Measurements from ENCODE around the gene ATG2A. TPM values are rescaled to one million over a fixed set of nuclear protein-coding genes. Genes with fewer than 3 reads are reported as not detected.

ATG2A gene
- total RNA-seq, 1 experiment from 2014 or later: 28.6 TPM

DNA sequence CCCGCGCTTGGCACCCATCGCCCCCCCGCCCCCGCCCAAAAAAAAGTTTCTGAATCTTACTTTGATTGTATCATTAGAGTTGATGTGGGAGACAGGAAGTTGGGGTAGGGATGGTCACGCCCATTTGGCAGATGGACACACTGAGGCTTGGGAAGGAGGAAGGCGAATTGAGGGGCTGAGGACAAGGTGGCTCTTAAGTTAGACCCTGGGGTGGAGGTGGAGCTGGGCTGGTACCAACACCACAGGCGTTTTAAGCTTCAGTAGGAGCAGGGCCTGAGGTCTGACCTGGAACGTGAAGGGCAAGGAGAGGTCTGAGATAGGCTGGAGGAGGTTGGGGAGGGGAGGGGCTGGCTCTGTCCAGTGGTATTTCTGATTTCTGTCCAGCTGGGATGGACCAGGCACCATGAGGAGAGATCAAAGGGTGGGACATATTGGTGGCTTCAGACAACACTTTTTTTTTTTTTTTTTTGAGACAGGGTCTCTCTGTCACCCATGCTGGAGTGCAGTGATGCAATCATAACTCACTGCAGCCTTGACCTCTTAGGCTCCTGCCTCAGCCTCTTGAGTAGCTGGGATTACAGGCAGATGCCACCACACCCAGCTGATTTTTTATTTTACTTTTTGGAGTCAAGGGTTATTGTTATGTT lies 71.8 kb downstream of the ATG2A start:
- Histone ChIP-seq H3K27me3 (replicated peaks; ENCODE audit: insufficient read depth, low read depth, low read length, poor library complexity) (no peaks in the 10 kb centered on the region), H3K36me3 (ENCODE audit: insufficient read depth, low read length, poor library complexity, severe bottlenecking) (no peaks in the 10 kb centered on the region), H3K27ac (ENCODE audit: low read depth, low read length, poor library complexity, severe bottlenecking) (peak overlapping the region; percentile 76), H3K4me3 (ENCODE audit: low read depth, low read length, poor library complexity, severe bottlenecking) (peak overlapping the region; percentile 67), H3K4me1 (ENCODE audit: insufficient read depth, low read length, poor library complexity, severe bottlenecking) (peaks cover 13% of the 10 kb centered on the region), H3K9me3 (ENCODE audit: low read depth, low read length, poor library complexity, severe bottlenecking) (no peaks in the 10 kb centered on the region)
- intact Hi-C loops (cut with micrococcal nuclease; ENCODE audit: unreplicated experiment): loop anchor here (2.0 to 10.0 kb wide), 5 partner anchors 66 to 487 kb away; partner anchors contain the start of genes CDC42EP2, DPF2, SF1 and ZNHIT2
- no TSS peak for BruUV-seq (replicated peaks)
- POLR2A ChIA-PET (ENCODE audit: low non-redundant PET): no interaction called here
- no peak for DNase-seq (ENCODE audit: low spot score)
- CTCF ChIA-PET: interaction anchor here (0.6 kb wide), 1 partner anchor 664 kb away, joined by 3 read pairs; no protein-coding TSS in a partner anchor
- TF ChIP-seq, protein P1, sequence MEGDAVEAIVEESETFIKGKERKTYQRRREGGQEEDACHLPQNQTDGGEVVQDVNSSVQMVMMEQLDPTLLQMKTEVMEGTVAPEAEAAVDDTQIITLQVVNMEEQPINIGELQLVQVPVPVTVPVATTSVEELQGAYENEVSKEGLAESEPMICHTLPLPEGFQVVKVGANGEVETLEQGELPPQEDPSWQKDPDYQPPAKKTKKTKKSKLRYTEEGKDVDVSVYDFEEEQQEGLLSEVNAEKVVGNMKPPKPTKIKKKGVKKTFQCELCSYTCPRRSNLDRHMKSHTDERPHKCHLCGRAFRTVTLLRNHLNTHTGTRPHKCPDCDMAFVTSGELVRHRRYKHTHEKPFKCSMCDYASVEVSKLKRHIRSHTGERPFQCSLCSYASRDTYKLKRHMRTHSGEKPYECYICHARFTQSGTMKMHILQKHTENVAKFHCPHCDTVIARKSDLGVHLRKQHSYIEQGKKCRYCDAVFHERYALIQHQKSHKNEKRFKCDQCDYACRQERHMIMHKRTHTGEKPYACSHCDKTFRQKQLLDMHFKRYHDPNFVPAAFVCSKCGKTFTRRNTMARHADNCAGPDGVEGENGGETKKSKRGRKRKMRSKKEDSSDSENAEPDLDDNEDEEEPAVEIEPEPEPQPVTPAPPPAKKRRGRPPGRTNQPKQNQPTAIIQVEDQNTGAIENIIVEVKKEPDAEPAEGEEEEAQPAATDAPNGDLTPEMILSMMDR (conservative IDR thresholded peaks at IDR 0.05; ENCODE audit: low read depth, low read length): no peak

Small RNA genes within 50 kb of the gene (microRNA-seq; reads per million reads assigned to microRNA genes)
- gene MIR6749 (1.1 reads per million), gene MIR6750 (4.3 reads per million, percentile 13 among the genes with 10 or more reads in this experiment)

Other genes starting within 250 kb of the ATG2A start
- gene NRXN2, start 194.0 kb downstream of the ATG2A start, total RNA-seq (2021): 5.0 and 6.1 TPM in 2 replicates
- gene RASGRP2, start 173.1 kb downstream of the ATG2A start, total RNA-seq (2021): 2.0 and 3.5 TPM in 2 replicates
- gene PYGM, start 157.2 kb downstream of the ATG2A start, total RNA-seq (2021): 2.4 and 2.9 TPM in 2 replicates
- 467 and 472 TPM in 2 replicates for gene SF1, start 138.7 kb downstream of the ATG2A start, total RNA-seq (2021)
- gene MAP4K2, start 114.0 kb downstream of the ATG2A start, total RNA-seq (2021): 46.5 and 50.5 TPM in 2 replicates
- 45.7 and 49.2 TPM in 2 replicates for gene MEN1, start 106.7 kb downstream of the ATG2A start, total RNA-seq (2021)
- 4.6 and 6.6 TPM in 2 replicates for gene CDC42BPG, start 72.6 kb downstream of the ATG2A start, total RNA-seq (2021)
- gene EHD1, start 38.6 kb downstream of the ATG2A start, total RNA-seq (2021): 53.3 and 63.1 TPM in 2 replicates
- gene PPP2R5B, start 7.5 kb upstream of the ATG2A start, total RNA-seq (2021): 16.1 and 17.2 TPM in 2 replicates
- not detected in 2 replicates for gene GPHA2, start 18.7 kb upstream of the ATG2A start, total RNA-seq (2021)
- gene MAJIN, start 54.9 kb upstream of the ATG2A start, total RNA-seq (2021): not detected in 2 replicates
- gene BATF2, start 79.8 kb upstream of the ATG2A start, total RNA-seq (2021): not detected in 2 replicates
- gene ARL2, start 97.0 kb upstream of the ATG2A start, total RNA-seq (2021): 98.9 and 110 TPM in 2 replicates
- 28.3 and 34.7 TPM in 2 replicates for gene SNX15, start 110.2 kb upstream of the ATG2A start, total RNA-seq (2021)
- gene SAC3D1, start 124.0 kb upstream of the ATG2A start, total RNA-seq (2021): 41.9 and 43.9 TPM in 2 replicates
- gene NAALADL1, start 141.3 kb upstream of the ATG2A start, total RNA-seq (2021): 0.50 TPM in 1 of 2 replicates, not detected in the other
- 109 and 119 TPM in 2 replicates for gene CDCA5, start 166.8 kb upstream of the ATG2A start, total RNA-seq (2021)
- 45.9 and 46.6 TPM in 2 replicates for gene ZFPL1, start 167.0 kb upstream of the ATG2A start, total RNA-seq (2021)
- gene VPS51, start 179.0 kb upstream of the ATG2A start, total RNA-seq (2021): 125 and 140 TPM in 2 replicates
- gene TM7SF2, start 194.7 kb upstream of the ATG2A start, total RNA-seq (2021): 37.8 and 50.5 TPM in 2 replicates
- 22.3 and 27.4 TPM in 2 replicates for gene ZNHIT2, start 200.5 kb upstream of the ATG2A start, total RNA-seq (2021)
- gene FAU, start 204.9 kb upstream of the ATG2A start, total RNA-seq (2021): 920 and 956 TPM in 2 replicates
- 90.2 and 91.0 TPM in 2 replicates for gene MRPL49, start 205.1 kb upstream of the ATG2A start, total RNA-seq (2021)
- 47.6 and 48.5 TPM in 2 replicates for gene SYVN1, start 217.3 kb upstream of the ATG2A start, total RNA-seq (2021)

Measured in A673 (cell line).